Measurements from ENCODE around the gene ACRBP.

- TF ChIP-seq SIN3A (IDR thresholded peaks at IDR 0.05; ENCODE audit: borderline replicate concordance, insufficient read depth, low read length) (no peak), POLR2AphosphoS5 (IDR thresholded peaks at IDR 0.05; ENCODE audit: low read depth, low read length) (no peak), REST (IDR thresholded peaks at IDR 0.05; ENCODE audit: insufficient read depth in 1 of 2, low read depth in 2 of 2, low read length in 2 of 2) (no peak)
These were observed 753 bp downstream of the ACRBP start for GRCh38 chr12:6646276-6647082.

Measured in PFSK-1 (cell line).